Naive B cell (primary cell): Measurements from ENCODE around the gene RELN. TPM values are rescaled to one million over a fixed set of nuclear protein-coding genes. Genes with fewer than 3 reads are reported as not detected.
"Not testable (repeated sequence)": the region's sequence is repeated elsewhere in the genome, so short reads cannot be mapped to it uniquely, and the experiment has no call there.

Experiments used
- ATAC-seq, 2 donors: fragments of 150-1000 bp; cut with Tn5 transposase; 2 replicates each; pipeline ENCODE4 v1.10.0; 2021; ENCODE audit warnings: low read depth in 2 of 2, mild to moderate bottlenecking in 2 of 2, moderate library complexity in 2 of 2
- DNase-seq: peaks from one replicate; pipeline ENCODE4 v3.0.0; 2022
- H3K27ac Mint-ChIP-seq, 6 donors: one replicate each; pipeline ENCODE4 v1.8.0; 2020 to 2022; ENCODE audit warnings: mild to moderate bottlenecking in 6 of 6, mixed read lengths in 6 of 6, moderate library complexity in 5 of 6, inconsistent platforms in 2 of 6
- H3K27me3 Mint-ChIP-seq, 3 donors: one replicate each; pipeline ENCODE4 v1.8.0; 2021 to 2022; ENCODE audit warnings: mixed read lengths in 3 of 3, mild to moderate bottlenecking in 1 of 3
- H3K36me3 Mint-ChIP-seq, 2 donors: one replicate each; pipeline ENCODE4 v1.8.0; 2020 to 2022; ENCODE audit warnings: mixed read lengths in 2 of 2, inconsistent platforms in 1 of 2, mild to moderate bottlenecking in 1 of 2
- H3K4me1 Mint-ChIP-seq, 3 donors: one replicate each; pipeline ENCODE4 v1.8.0; 2020 to 2022; ENCODE audit warnings: mixed read lengths in 3 of 3, inconsistent platforms in 1 of 3, mild to moderate bottlenecking in 1 of 3, moderate library complexity in 1 of 3
- H3K4me3 Mint-ChIP-seq, 8 donors: one replicate each; pipeline ENCODE4 v1.8.0; 2020 to 2022; ENCODE audit warnings: mild to moderate bottlenecking in 8 of 8, mixed read lengths in 8 of 8, moderate library complexity in 8 of 8, inconsistent platforms in 2 of 8
- H3K9me3 Mint-ChIP-seq, 7 donors: one replicate each; pipeline ENCODE4 v1.8.0; 2020 to 2022; ENCODE audit warnings: mixed read lengths in 7 of 7, mild to moderate bottlenecking in 5 of 7, inconsistent platforms in 2 of 7, moderate library complexity in 1 of 7
- polyA plus RNA-seq, 6 donors: library from polyadenylated mRNA; unstranded; fragments of 300-500 nt; fragmentation: Illumina TruSeq; gene quantifications; one replicate each; pipeline ENCODE4 v1.2.3, GENCODE V29; 2021; ENCODE audit warnings: low read depth in 6 of 6

RELN gene
- polyA plus RNA-seq, 6 donors from 2014 or later: not detected

DNA sequence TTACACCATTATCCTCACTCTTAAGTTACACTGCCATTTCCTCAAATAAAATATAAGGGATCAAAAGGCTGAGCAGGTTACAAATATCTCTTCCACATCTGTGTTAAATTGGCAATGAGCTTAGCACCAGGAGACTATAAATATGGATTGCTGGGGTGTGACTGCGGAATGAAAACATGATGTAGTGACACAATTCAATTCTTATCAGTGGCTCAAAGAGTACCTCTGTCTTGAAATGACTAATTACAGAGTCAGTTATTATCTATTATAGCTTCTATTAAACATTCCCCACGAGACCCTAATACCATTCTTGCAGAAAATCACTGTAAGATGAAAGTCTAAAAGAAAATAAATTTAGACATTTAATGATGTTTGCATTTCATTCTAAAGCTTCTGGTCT lies 67.1 kb downstream of the RELN start:
- H3K4me1 Mint-ChIP-seq: no peaks in the 10 kb centered on the region
- ATAC-seq (no peak), DNase-seq (no peak)
- no peaks in the 10 kb centered on the region for H3K9me3 Mint-ChIP-seq
- H3K36me3 Mint-ChIP-seq: no peaks in the 10 kb centered on the region
- no peak overlapping the region for H3K27ac Mint-ChIP-seq
- H3K4me3 Mint-ChIP-seq: no peak overlapping the region
- peaks cover 0 to 9% (median 7%) of the 10 kb centered on the region in 3 donors for H3K27me3 Mint-ChIP-seq

- no peaks in the 10 kb centered on the region for H3K9me3 Mint-ChIP-seq
- no peak for DNase-seq
- H3K36me3 Mint-ChIP-seq: no peaks in the 10 kb centered on the region
- H3K27ac Mint-ChIP-seq: no peak overlapping the region
- ATAC-seq: no peak
- no peaks in the 10 kb centered on the region for H3K4me1 Mint-ChIP-seq
- H3K4me3 Mint-ChIP-seq: no peak overlapping the region
- peaks cover 0 to 10% (median 7%) of the 10 kb centered on the region in 3 donors for H3K27me3 Mint-ChIP-seq
Observed at GRCh38 chr7:103921692-103922091, 67.8 kb downstream of the RELN start.

GRCh38 chr7:103919272-103919868 lies 70.1 kb downstream of the RELN start:
- no peak for ATAC-seq
- H3K27ac Mint-ChIP-seq: no peak overlapping the region
- H3K9me3 Mint-ChIP-seq: peaks cover 0 to 1% (median 0%) of the 10 kb centered on the region in 7 donors
- peaks cover 0 to 20% (median 15%) of the 10 kb centered on the region in 3 donors for H3K27me3 Mint-ChIP-seq
- no peaks in the 10 kb centered on the region for H3K4me1 Mint-ChIP-seq
- H3K36me3 Mint-ChIP-seq: no peaks in the 10 kb centered on the region
- no peak for DNase-seq
- no peak overlapping the region for H3K4me3 Mint-ChIP-seq

GRCh38 chr7:103918631-103919271 lies 70.7 kb downstream of the RELN start:
- H3K36me3 Mint-ChIP-seq: no peaks in the 10 kb centered on the region
- H3K27ac Mint-ChIP-seq: no peak overlapping the region
- ATAC-seq (no peak), DNase-seq (no peak)
- no peaks in the 10 kb centered on the region for H3K4me1 Mint-ChIP-seq
- no peak overlapping the region for H3K4me3 Mint-ChIP-seq
- H3K9me3 Mint-ChIP-seq: peaks cover 0 to 1% (median 0%) of the 10 kb centered on the region in 7 donors
- peaks cover 0 to 20% (median 15%) of the 10 kb centered on the region in 3 donors for H3K27me3 Mint-ChIP-seq

DNA sequence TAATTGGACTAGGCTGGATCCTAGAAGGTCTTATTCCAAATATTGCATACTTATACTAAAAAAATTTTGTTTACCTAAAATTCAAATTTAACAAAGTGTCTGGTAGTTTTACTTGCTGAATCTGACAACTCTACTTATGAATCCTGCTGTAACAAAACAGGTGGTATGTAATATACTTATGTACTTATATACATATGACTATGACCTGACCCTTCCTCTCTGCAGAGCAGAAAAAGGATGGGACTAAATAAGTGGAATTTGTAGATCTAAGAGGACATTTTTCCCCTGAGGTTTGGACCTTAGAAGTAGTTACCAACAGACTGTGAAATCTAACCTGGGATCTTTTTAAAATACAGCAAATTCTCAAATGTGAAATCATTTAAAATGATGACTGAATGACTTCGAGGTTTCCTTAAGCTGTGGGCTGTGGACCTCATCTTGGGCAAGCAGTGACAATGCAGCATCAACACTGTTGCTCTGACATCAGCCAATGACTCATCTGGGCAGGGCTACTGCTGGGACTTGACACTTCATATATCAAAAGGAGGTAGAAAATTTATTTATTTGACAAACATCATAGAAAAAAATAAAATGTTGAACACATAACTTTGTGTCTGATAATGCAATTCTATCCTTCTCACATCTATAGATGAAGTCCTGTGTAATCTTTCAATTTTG lies 73.6 kb downstream of the RELN start:
- ATAC-seq: no peak
- H3K27ac Mint-ChIP-seq: no peak overlapping the region
- no peak for DNase-seq
- H3K9me3 Mint-ChIP-seq: peaks cover 0 to 1% (median 0%) of the 10 kb centered on the region in 7 donors
- H3K4me1 Mint-ChIP-seq: no peaks in the 10 kb centered on the region
- no peaks in the 10 kb centered on the region for H3K36me3 Mint-ChIP-seq
- H3K27me3 Mint-ChIP-seq: peaks cover 0 to 17% (median 8%) of the 10 kb centered on the region in 3 donors
- H3K4me3 Mint-ChIP-seq: no peak overlapping the region

DNA sequence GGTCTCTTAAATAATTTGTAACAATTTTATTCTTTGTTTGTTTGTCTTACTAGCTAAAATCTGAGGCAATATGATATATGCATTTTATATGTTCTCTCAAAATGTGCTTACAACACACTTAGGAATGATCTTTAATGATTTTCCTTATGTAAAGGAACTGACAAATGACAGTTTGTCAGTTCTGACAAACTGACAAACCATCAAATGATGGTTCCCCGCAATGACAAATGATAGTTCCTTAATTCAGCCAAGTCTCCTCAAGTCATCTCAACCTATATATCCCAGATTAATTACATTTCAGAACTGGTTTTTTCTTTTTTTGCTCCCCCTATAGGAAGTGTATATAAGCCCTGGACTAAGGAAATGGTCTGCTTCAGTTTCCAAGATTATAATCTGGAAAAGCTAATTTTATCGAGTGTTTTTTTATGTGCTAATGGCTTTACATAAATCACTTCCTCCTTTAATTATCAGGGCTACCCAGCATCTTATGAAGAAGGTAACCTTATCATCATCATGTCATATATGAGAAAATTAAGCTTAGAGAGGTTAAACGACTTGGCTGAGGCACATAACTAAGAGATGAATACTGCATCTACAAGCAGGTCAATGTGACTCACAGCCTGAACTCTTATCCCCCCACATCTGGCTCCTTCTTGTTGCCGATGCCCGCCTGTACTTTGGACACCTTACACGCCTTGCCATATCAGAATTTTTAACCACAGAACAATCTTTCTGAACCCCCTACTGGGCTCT lies 75.1 kb downstream of the RELN start:
- ATAC-seq (no peak), DNase-seq (no peak)
- no peak overlapping the region for H3K27ac Mint-ChIP-seq
- H3K9me3 Mint-ChIP-seq: peaks cover 0 to 1% (median 0%) of the 10 kb centered on the region in 7 donors
- no peaks in the 10 kb centered on the region for H3K4me1 Mint-ChIP-seq
- no peak overlapping the region for H3K4me3 Mint-ChIP-seq
- no peaks in the 10 kb centered on the region for H3K36me3 Mint-ChIP-seq
- H3K27me3 Mint-ChIP-seq: peaks cover 0 to 17% (median 8%) of the 10 kb centered on the region in 3 donors

GRCh38 chr7:103912891-103913605 lies 76.4 kb downstream of the RELN start:
- no peak overlapping the region for H3K27ac Mint-ChIP-seq
- H3K4me1 Mint-ChIP-seq: no peaks in the 10 kb centered on the region
- DNase-seq: no peak
- H3K9me3 Mint-ChIP-seq: peaks cover 0 to 1% (median 0%) of the 10 kb centered on the region in 7 donors
- H3K27me3 Mint-ChIP-seq: peaks cover 0 to 17% (median 8%) of the 10 kb centered on the region in 3 donors
- H3K4me3 Mint-ChIP-seq: no peak overlapping the region
- no peaks in the 10 kb centered on the region for H3K36me3 Mint-ChIP-seq
- ATAC-seq: no peak

- not testable (repeated sequence) for H3K4me3 Mint-ChIP-seq, H3K4me1 Mint-ChIP-seq, H3K9me3 Mint-ChIP-seq, ATAC-seq, H3K36me3 Mint-ChIP-seq, H3K27ac Mint-ChIP-seq, DNase-seq
- peaks cover 0 to 11% (median 10%) of the 10 kb centered on the region in 3 donors for H3K27me3 Mint-ChIP-seq
Observed at GRCh38 chr7:103911015-103911414, 78.4 kb downstream of the RELN start.

DNA sequence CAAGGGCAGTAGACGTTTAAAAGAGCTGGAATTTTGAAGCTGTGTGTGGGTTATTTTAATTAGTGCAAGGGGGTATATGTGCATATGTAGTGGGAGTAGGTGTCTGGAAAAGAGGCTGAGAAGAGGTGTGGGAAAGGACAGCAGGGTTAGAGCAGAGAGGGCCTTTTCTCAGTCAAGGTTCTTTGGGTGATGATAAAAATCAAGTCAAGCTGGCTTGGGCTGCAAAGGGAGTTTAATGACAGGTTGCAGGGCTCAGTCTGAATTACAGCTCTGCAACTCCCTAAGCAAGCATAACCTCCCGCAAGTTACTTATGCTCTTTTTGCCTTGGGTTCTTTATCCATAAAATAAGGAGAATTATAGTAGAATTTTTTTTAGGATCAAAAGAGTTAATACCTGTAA lies 83.5 kb downstream of the RELN start:
- no peak for ATAC-seq
- H3K4me3 Mint-ChIP-seq: no peak overlapping the region

DNA sequence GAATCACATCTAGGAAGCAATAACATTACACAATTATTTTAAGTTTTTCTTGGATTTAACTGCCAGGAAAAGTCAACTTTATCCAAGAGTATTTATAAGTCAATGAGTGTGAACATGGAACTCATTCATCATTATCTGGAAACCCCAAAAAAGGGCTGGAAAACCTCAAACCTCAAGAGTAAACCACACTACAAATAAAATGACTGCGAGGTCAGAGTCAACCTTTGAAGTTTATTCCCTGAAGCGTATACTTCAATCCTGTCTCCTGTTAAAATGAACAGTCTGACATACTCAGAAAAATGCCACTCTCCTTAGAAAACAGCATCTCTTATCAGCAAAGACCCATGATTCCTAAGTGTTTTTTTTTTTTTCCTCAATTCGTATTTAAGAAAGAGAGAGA lies 86.5 kb downstream of the RELN start:
- H3K27ac Mint-ChIP-seq: no peak overlapping the region
- no peak for ATAC-seq
- DNase-seq: no peak
- H3K27me3 Mint-ChIP-seq: peaks cover 6 to 12% (median 10%) of the 10 kb centered on the region in 3 donors
- H3K9me3 Mint-ChIP-seq: peaks cover 0 to 7% (median 0%) of the 10 kb centered on the region in 7 donors
- H3K36me3 Mint-ChIP-seq: no peaks in the 10 kb centered on the region
- H3K4me3 Mint-ChIP-seq: no peak overlapping the region
- no peaks in the 10 kb centered on the region for H3K4me1 Mint-ChIP-seq

More for the DNA sequence above, 83.5 kb downstream of the RELN start:
- no peaks in the 10 kb centered on the region for H3K4me1 Mint-ChIP-seq
- H3K27me3 Mint-ChIP-seq: peaks cover 0 to 10% (median 4%) of the 10 kb centered on the region in 3 donors
- H3K36me3 Mint-ChIP-seq: no peaks in the 10 kb centered on the region
- no peak for DNase-seq
- H3K27ac Mint-ChIP-seq: no peak overlapping the region
- H3K9me3 Mint-ChIP-seq: peaks cover 0 to under 1% (median 0%) of the 10 kb centered on the region in 7 donors

GRCh38 chr7:103896826-103897225 lies 92.6 kb downstream of the RELN start:
- Mint-ChIP-seq H3K9me3 (peaks cover 0 to 11% (median 2%) of the 10 kb centered on the region in 7 donors), H3K27me3 (peaks cover 0 to 12% (median 4%) of the 10 kb centered on the region in 3 donors)
- H3K27ac Mint-ChIP-seq, DNase-seq, ATAC-seq, H3K4me3 Mint-ChIP-seq, H3K4me1 Mint-ChIP-seq, H3K36me3 Mint-ChIP-seq: not testable (repeated sequence)

- H3K4me3 Mint-ChIP-seq: no peak overlapping the region
- H3K27me3 Mint-ChIP-seq: peaks cover 0 to 10% (median 4%) of the 10 kb centered on the region in 3 donors
- peaks cover 0 to 11% (median 2%) of the 10 kb centered on the region in 7 donors for H3K9me3 Mint-ChIP-seq
- H3K36me3 Mint-ChIP-seq: no peaks in the 10 kb centered on the region
- no peaks in the 10 kb centered on the region for H3K4me1 Mint-ChIP-seq
- DNase-seq (no peak), ATAC-seq (no peak)
- no peak overlapping the region for H3K27ac Mint-ChIP-seq
Observed at GRCh38 chr7:103894656-103895596, 94.5 kb downstream of the RELN start.
